GM18907 (cell line): Measurements from ENCODE around the gene C2CD2.
"Not testable (repeated sequence)": the region's sequence is repeated elsewhere in the genome, so short reads cannot be mapped to it uniquely, and the experiment has no call there.

Source experiments
- ATAC-seq: cut with Tn5 transposase; IDR thresholded peaks from one replicate; pipeline ENCODE4 v1.9.1; 2021; ENCODE audit warnings: mild to moderate bottlenecking, moderate library complexity; ENCODE audit not compliant: unreplicated experiment

The C2CD2 gene

DNA sequence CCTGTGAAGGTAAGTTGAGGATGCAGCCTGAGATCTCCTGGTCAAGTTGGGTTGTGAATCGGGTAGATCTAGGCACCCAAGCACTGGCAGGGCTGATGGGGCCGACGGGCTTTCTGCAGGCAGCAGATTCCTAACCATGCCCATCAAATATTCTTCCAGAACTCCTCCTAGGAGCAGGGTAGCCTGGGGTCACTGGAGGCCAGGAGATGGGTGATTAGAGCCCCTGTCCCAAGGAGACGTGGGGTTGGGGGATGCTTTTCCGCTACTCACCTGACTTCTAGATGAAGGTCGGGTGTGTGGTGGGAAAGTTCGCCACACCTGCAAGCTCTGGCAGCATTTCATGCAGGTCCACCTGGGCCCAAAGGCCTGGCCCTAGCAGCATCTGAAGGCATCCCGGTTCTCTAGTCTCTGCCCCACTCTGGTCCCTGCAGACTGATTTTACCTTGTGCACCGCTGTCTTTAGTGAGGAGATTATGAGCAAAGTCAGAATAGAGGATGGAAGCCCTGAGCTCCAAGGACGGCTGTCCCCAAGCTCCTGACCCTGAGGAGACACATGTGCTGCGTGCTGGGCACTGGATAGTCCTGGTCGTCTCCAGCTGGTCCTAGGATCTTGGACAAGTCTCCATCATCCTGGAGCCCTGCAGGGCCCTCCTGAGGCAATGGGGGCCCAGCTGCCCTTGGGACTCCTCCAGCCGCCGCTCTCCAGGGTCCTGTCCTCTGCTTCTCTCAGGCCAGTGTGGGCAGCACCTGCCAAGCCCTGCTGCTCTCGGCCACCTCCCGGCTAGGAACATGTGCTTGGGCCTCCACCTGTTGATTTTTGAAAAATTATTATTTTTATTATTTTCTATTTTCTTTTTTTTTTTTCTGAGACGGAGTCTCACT, 21.8 kb upstream of the C2CD2 start:
- no peak for ATAC-seq

DNA sequence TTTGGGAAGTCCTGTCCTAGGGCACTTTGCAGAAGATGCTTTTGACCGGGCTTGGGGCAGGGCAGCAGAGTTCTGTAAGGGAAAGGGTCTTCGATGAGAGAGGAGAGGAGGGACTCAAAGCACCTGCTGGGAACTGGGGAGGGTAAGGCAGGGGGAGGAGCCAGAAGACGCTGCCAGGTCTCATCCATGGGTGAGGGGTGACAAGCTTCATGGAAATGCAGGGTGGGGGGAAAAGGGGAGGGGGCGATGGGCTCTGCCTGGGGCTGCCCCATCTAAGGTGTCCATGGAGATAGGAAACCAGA, 20.9 kb upstream of the C2CD2 start:
- ATAC-seq = no peak

- ATAC-seq = no peak
These were observed 20.3 kb upstream of the C2CD2 start for GRCh38 chr21:41973861-41974751.

GRCh38 chr21:41973427-41973831, 19.6 kb upstream of the C2CD2 start:
- no peak for ATAC-seq

- no peak for ATAC-seq
These were observed 18.8 kb upstream of the C2CD2 start for GRCh38 chr21:41972511-41973205.

DNA sequence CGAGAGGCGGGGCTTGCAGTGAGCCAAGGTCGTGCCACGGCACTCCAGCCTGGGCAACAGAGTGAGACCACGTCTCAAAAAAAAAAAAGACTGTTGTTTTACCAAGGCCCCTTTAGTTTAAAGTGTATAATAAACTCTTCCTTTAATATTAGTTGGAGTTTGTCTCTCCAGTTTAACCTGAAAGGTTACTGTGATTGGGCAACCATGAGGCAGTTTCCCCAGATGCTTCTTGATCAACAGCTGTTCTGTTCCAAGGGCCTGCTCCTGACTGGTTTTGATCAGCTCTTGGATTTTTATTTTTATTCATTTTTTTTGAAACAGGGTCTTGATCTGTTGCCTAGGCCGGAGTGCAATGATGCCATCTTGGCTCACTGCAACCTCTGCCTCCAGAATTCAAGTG, 18.1 kb upstream of the C2CD2 start:
- ATAC-seq = no peak

DNA sequence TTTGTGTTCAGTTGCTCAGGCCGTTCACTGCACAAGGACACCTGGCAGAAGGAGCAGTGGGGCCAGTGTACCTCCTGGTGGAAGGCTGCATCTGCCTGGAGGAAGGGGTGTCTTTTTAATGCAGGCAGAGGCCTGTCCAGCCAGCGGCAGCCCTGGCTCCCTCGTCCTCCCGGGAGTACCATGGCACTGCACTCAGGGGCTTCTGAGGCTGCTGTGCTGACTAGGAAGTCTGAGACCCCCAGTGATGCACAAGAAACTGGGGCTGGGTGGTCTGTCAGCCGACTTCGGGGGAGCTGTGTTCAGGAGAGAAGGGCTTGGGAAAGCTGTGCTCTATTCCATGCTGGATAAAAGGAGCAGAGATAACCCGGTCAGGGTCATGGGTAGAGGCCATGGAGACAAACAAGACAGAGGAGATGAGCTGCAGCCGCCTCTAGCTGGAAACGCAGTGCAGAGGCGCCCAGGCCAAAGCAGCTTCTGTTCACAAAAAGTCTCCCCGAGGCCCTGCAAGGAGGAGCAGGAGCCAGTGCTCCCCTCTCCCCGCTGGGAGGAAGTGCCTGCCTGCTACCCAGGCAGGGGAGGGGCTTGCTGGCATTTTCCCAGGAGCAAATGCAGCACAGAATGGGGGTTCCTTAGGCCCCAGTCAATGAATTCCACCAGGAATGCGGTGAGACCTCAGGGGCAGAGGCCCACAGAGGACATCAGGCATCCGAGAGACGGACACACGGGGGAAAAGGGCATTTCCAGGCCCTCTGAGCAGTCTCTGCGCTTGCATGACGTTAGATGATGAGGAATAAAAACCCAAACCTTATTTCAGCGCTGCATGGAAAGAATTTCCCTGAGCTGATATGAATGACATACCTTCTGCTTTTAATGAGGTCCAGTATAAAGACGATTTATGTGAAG, 17.2 kb upstream of the C2CD2 start:
- no peak for ATAC-seq

GRCh38 chr21:41970106-41970391, 16.2 kb upstream of the C2CD2 start:
- ATAC-seq = no peak

GRCh38 chr21:41967708-41968107, 13.9 kb upstream of the C2CD2 start:
- ATAC-seq = no peak

DNA sequence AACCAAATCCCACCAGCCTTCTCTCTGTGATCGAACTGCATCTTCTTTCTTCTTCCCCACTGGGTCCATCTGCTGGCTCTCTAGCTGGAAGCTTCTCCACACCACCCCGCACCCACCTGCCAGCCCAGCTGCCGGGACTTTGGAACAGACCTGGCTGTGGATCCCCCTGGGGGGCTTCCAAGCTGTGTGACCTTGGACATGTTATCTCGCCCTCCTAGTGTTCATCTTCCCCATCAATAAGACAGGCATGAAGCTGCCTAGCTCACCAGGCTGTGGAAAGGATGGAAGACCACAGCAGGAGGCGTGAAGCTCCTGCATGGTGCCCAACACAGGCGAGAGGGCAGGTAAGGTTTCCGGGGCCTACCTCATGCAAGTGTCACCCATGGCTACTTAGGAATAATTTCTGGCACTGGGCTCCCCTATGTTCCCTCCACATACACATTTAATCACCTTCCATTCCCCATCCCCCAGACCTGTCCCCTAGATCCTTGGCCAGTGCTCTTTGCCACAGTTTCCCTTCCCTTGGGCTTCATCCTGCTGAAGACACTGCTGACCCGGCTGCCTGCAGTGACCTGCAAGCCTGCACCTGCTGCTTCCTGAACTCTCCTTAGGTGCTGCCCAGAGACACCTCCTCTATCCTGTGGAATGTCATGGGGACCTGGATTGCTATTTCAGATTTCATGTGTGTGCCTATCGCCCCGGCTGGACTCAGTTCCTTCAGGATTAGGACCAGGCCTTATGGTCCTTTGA, 13.2 kb upstream of the C2CD2 start:
- ATAC-seq = no peak

DNA sequence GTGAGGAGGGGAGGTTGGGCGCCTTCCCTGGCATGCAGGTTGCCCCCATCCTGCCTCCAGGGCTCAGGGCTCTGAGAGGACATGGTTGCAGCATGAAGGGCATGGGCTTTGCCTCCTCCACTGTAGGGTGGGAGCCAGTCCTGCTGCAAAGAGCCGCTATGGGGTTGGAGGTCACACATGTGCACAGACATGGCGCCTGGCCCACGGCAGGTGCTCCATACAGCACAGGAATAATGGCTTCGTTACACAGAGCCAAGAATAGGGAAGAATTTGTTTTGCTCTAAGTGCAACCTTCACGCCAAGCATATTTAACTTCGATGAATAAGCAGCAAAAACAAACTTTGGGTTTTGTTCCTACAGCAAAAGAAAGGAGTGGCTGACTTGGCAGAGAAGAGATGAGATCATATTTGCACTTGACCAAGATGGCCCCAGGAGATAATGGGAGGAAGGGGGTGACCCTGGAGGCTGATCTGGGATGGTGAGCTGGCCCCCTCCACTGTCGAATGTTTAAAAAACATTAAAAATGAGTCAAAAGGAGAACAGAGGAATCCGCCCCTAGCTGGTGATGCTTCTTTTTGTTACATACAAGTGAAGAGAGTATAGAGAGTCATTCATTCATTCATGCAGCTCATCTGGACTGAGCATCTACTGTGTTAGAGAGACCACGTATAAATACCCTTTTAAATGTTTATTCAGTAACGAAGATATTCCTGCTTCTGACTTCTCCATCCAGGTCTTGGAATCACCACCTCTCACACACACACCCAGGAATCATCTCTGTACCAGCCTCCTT, 12.4 kb upstream of the C2CD2 start:
- ATAC-seq = no peak

- ATAC-seq = no peak
These were observed 11.7 kb upstream of the C2CD2 start for GRCh38 chr21:41965461-41966013.

- no peak for ATAC-seq
These were observed 11.2 kb upstream of the C2CD2 start for GRCh38 chr21:41965045-41965444.

- no peak for ATAC-seq
These were observed 10.4 kb upstream of the C2CD2 start for GRCh38 chr21:41964171-41964570.

- no peak for ATAC-seq
These were observed 8.7 kb upstream of the C2CD2 start for GRCh38 chr21:41962425-41962966.

- no peak for ATAC-seq
These were observed 7.9 kb upstream of the C2CD2 start for GRCh38 chr21:41961753-41962152.

DNA sequence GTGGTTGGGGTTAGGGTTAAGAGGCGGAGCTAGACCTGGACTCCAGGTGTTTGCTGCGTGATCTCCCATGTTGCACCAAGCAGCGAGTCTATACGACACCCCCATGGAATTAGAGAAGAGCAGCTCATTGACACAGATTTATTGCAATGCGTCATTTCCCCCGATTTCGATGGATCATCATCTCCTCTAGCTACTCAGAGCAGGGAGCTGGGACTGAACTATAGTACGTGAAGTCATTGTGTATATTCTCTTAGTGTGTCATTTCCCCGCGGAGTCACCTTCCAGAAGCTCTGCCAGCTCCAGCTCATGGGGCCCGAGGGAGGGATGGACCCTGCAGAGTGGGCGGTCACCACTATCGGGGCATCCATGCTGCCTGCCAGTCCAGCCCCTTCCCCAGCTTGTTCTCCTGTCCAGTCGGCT, 7.5 kb upstream of the C2CD2 start:
- no peak for ATAC-seq

DNA sequence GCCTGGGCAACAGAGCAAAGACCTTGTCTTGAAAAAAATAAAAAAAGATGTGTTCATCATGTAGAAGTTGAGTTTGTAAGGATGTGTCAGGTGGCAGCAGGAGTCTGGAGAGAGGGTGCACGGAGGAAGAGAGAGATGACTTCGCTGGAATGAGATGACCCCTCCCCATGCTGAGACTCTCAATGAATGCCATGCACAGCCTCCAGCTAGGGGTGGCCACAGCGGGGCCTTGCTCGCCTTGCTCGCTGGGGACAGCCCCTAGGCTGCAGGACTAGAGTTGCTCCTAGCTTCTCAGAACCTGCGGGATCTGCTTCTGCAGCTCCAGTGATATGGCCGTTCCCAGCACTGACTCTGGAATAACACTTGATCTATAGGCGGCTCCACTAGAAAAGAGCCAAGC, 6.6 kb upstream of the C2CD2 start:
- no peak for ATAC-seq

- not testable (repeated sequence) for ATAC-seq
These were observed 5.9 kb upstream of the C2CD2 start for GRCh38 chr21:41959697-41960096.
